Right lobe of liver (tissue), 5 donors: ENCODE data around the gene ZNF823. TPM values are rescaled to one million over a fixed set of nuclear protein-coding genes. Genes with fewer than 3 reads are reported as not detected.

Experiments used
- small RNA-seq, 2 experiments: library from RNA; depleted of rRNA; stranded (forward); fragments of <200 nt; gene quantifications; one replicate each; pipeline ENCODE3, GENCODE V24; 2016
- total RNA-seq, 6 experiments: library from RNA; depleted of rRNA in 2 of 6; stranded (reverse); fragments of >200 nt in 2 of 6; fragmentation: NEBNext Ultra II Directional in 3 of 6; extraction: Animal tissue kit (Norgen Biotek cat#: 25700) in 3 of 6; gene quantifications; one replicate each; pipeline versions ENCODE4 v1.1.0 to v1.2.4, GENCODE V29; 2016 to 2023
- donor health status: DM: no; HTN: no; CAD: no.
- donor health status: DM: no; HTN: no; CAD: no.
- donor health status: DM: no; HTN: yes; CAD: no.
- donor health status: DM: no; HTN: yes; CAD: no.

The ZNF823 gene
- total RNA-seq, 6 experiments from 2014 or later, result 2.9 to 5.1 (median 3.4) TPM

Small RNAs within 50 kb of the gene (small RNA-seq; reads per million reads assigned to genes)
- 0 reads per million in 2 experiments for gene ZNF833P

Other genes starting within 250 kb of the ZNF823 start
- gene ZNF653, start 233.1 kb downstream of the ZNF823 start, total RNA-seq, result 1 to 10 TPM; 2.7 to 7.0 (median 3.9) TPM
- gene ECSIT, start 209.8 kb downstream of the ZNF823 start, total RNA-seq, result 10 to 100 TPM; 25.0 to 45.5 (median 37.7) TPM
- 1 to 10 TPM in 4 of 6 experiments, under 1 TPM in 2; 0.71 to 8.5 (median 1.0) TPM for gene CNN1, start 200.1 kb downstream of the ZNF823 start, total RNA-seq
- gene ELOF1, start 179.7 kb downstream of the ZNF823 start, total RNA-seq, result 10 to 100 TPM; 21.9 to 33.5 (median 24.9) TPM
- gene ACP5, start 161.3 kb downstream of the ZNF823 start, total RNA-seq, result 10 to 100 TPM; 10.4 to 28.5 (median 21.5) TPM
- gene ZNF627, start 141.5 kb downstream of the ZNF823 start, total RNA-seq, result 1 to 10 TPM; 2.7 to 5.4 (median 4.6) TPM
- gene ZNF441, start 28.1 kb upstream of the ZNF823 start, total RNA-seq, result 1 to 10 TPM; 2.6 to 4.4 (median 3.2) TPM
- 1 to 10 TPM in 2 of 6 experiments, under 1 TPM in 4; 0.37 to 1.3 (median 0.98) TPM for gene ZNF491, start 59.6 kb upstream of the ZNF823 start, total RNA-seq
- gene ZNF440, start 75.3 kb upstream of the ZNF823 start, total RNA-seq, result 1 to 10 TPM; 2.0 to 5.6 (median 3.7) TPM
- gene ZNF439, start 109.8 kb upstream of the ZNF823 start, total RNA-seq, result 1 to 10 TPM in 2 of 6 experiments, under 1 TPM in 4; 0.43 to 1.3 (median 0.66) TPM
- 1 to 10 TPM; 6.1 to 10.0 (median 9.2) TPM for gene ZNF69, start 148.8 kb upstream of the ZNF823 start, total RNA-seq
- gene ZNF700, start 186.2 kb upstream of the ZNF823 start, total RNA-seq, result 1 to 10 TPM; 5.1 to 7.6 (median 5.5) TPM
- 1 to 10 TPM in 2 of 6 experiments, under 1 TPM in 4; 0.25 to 2.6 (median 0.70) TPM for gene ZNF763, start 226.1 kb upstream of the ZNF823 start, total RNA-seq